SH-SY5Y (cell line): ENCODE data around the gene IMMP2L.

Experiments used
- GATA2 ChIP-seq: IDR thresholded peaks from 2 replicates; pipeline ENCODE4 v1.6.1; 2011; ENCODE audit warnings: mild to moderate bottlenecking, low read depth, low read length
- GATA3 ChIP-seq: IDR thresholded peaks from 2 replicates; pipeline ENCODE4 v1.6.1; 2011; ENCODE audit warnings: low read depth, mild to moderate bottlenecking, low read length, moderate library complexity

- TF ChIP-seq GATA2 (no peak), GATA3 (no peak)
Measured at GRCh38 chr7:111363099-111363498, 199.2 kb downstream of the IMMP2L start.
